OCI-LY1 (cell line): ENCODE measurements around the gene MRPS14.

Experiments
- CTCF ChIP-seq: fragments of 200-600 bp; sonication (generic), shearing (Covaris generic); IDR thresholded peaks from 2 replicates; pipeline ENCODE4 v1.5.1; 2017; ENCODE audit warnings: mild to moderate bottlenecking, antibody characterized with exemption, low read length, moderate library complexity, mixed read lengths
- EZH2 ChIP-seq: fragments of 200-600 bp; sonication (generic), shearing (Covaris generic); IDR thresholded peaks from 2 replicates; pipeline ENCODE4 v1.8.0; 2017; ENCODE audit warnings: borderline replicate concordance, mixed run types, mild to moderate bottlenecking, antibody characterized with exemption, low read length, moderate library complexity, mixed read lengths

GRCh38 chr1:174989536-174990220, 33.5 kb downstream of the MRPS14 start:
- TF ChIP-seq CTCF (no peak), EZH2 (no peak)
